H9 (cell line): Measurements from ENCODE around the gene ASTN2. TPM values are rescaled to one million over a fixed set of nuclear protein-coding genes. Genes with fewer than 3 reads are reported as not detected.

Experiments
- DNase-seq: peaks from one replicate; pipeline ENCODE4 v3.0.0-alpha.2; 2017
- H2AFZ ChIP-seq: one replicate; pipeline ENCODE4 v1.6.1; 2013; ENCODE audit warnings: mild to moderate bottlenecking, low read length, control low read depth, moderate library complexity
- H2AK5ac ChIP-seq: 2 replicates; pipeline ENCODE4 v1.6.1; 2013; ENCODE audit warnings: low read length, control low read depth, mixed read lengths; ENCODE audit not compliant: insufficient read length
- H2BK120ac ChIP-seq: one replicate; pipeline ENCODE4 v1.6.1; 2013; ENCODE audit warnings: low read depth, mild to moderate bottlenecking, low read length, control low read depth, inconsistent platforms; ENCODE audit not compliant: poor library complexity, severe bottlenecking
- H2BK12ac ChIP-seq: 2 replicates; pipeline ENCODE4 v1.6.1; 2013; ENCODE audit warnings: low read length, control low read depth, mixed read lengths, low read depth; ENCODE audit not compliant: insufficient read length
- H2BK15ac ChIP-seq: 2 replicates; pipeline ENCODE4 v1.6.1; 2013; ENCODE audit warnings: low read depth, low read length, control low read depth
- H2BK20ac ChIP-seq: one replicate; pipeline ENCODE4 v1.6.1; 2013; ENCODE audit warnings: low read depth, mild to moderate bottlenecking, low read length, control low read depth, inconsistent platforms; ENCODE audit not compliant: poor library complexity, severe bottlenecking
- H2BK5ac ChIP-seq: 2 replicates; pipeline ENCODE4 v1.6.1; 2013; ENCODE audit warnings: low read length, control low read depth, mixed read lengths; ENCODE audit not compliant: insufficient read length
- H3K14ac ChIP-seq: 2 replicates; pipeline ENCODE4 v1.6.1; 2013; ENCODE audit warnings: low read length, control low read depth; ENCODE audit not compliant: insufficient read depth
- H3K18ac ChIP-seq: 2 replicates; pipeline ENCODE4 v1.6.1; 2013; ENCODE audit warnings: low read depth, mild to moderate bottlenecking, mixed read lengths, low read length, control low read depth; ENCODE audit not compliant: insufficient read length
- H3K23ac ChIP-seq: 2 replicates; pipeline ENCODE4 v1.6.1; 2013; ENCODE audit warnings: low read length, control low read depth, mixed read lengths, low read depth; ENCODE audit not compliant: insufficient read length
- H3K23me2 ChIP-seq: 2 replicates; pipeline ENCODE4 v1.6.1; 2013; ENCODE audit warnings: low read depth, mild to moderate bottlenecking, mixed read lengths, low read length, control low read depth; ENCODE audit not compliant: insufficient read length, poor library complexity, severe bottlenecking
- H3K27ac ChIP-seq: 2 replicates; pipeline ENCODE4 v1.5.1; 2013; ENCODE audit warnings: low read length, control low read depth, mixed read lengths, low read depth; ENCODE audit not compliant: insufficient read length
- H3K27me3 ChIP-seq: 2 replicates; pipeline ENCODE4 v1.6.1; 2013; ENCODE audit warnings: low read length, control low read depth, inconsistent platforms; ENCODE audit not compliant: insufficient read depth
- H3K4ac ChIP-seq: 2 replicates; pipeline ENCODE4 v1.6.1; 2013; ENCODE audit warnings: low read depth, mild to moderate bottlenecking, control low read depth, inconsistent platforms, low read length, moderate library complexity
- H3K4me1 ChIP-seq: 2 replicates; pipeline ENCODE4 v1.6.1; 2013; ENCODE audit warnings: low read length, control low read depth, inconsistent platforms; ENCODE audit not compliant: insufficient read depth
- H3K4me2 ChIP-seq: 2 replicates; pipeline ENCODE4 v1.6.1; 2013; ENCODE audit warnings: low read length, control low read depth, mixed read lengths; ENCODE audit not compliant: insufficient read length, insufficient read depth
- H3K56ac ChIP-seq: 2 replicates; pipeline ENCODE4 v1.6.1; 2013; ENCODE audit warnings: low read depth, mild to moderate bottlenecking, mixed read lengths, low read length, control low read depth; ENCODE audit not compliant: insufficient read length
- H3K79me1 ChIP-seq: 2 replicates; pipeline ENCODE4 v1.6.1; 2013; ENCODE audit warnings: low read depth, mild to moderate bottlenecking, moderate library complexity, low read length, control low read depth, inconsistent platforms; ENCODE audit not compliant: insufficient read depth, poor library complexity, severe bottlenecking
- H3K79me2 ChIP-seq: 2 replicates; pipeline ENCODE4 v1.6.1; 2013; ENCODE audit warnings: low read length, control low read depth, inconsistent platforms; ENCODE audit not compliant: insufficient read depth
- H3K9ac ChIP-seq: 2 replicates; pipeline ENCODE4 v1.6.1; 2013; ENCODE audit warnings: low read length, control low read depth, mixed read lengths; ENCODE audit not compliant: insufficient read length; ENCODE audit errors: extremely low read depth
- H3K9me3 ChIP-seq: one replicate; pipeline ENCODE4 v1.6.1; 2013; ENCODE audit warnings: low read depth, low read length, inconsistent platforms; ENCODE audit not compliant: control insufficient read depth
- H3T11ph ChIP-seq: one replicate; pipeline ENCODE4 v1.6.1; 2013; ENCODE audit warnings: mild to moderate bottlenecking, low read length, control low read depth, inconsistent platforms
- H4K20me1 ChIP-seq: one replicate; pipeline ENCODE4 v1.6.1; 2013; ENCODE audit not compliant: control insufficient read depth, insufficient read length, insufficient read depth
- H4K5ac ChIP-seq: 2 replicates; pipeline ENCODE4 v1.6.1; 2013; ENCODE audit warnings: low read depth, mild to moderate bottlenecking, mixed read lengths, low read length, control low read depth; ENCODE audit not compliant: insufficient read length
- H4K8ac ChIP-seq: replicated peaks from 2 replicates; pipeline ENCODE4 v1.6.1; 2013; ENCODE audit warnings: low read length, control low read depth, mixed read lengths, low read depth; ENCODE audit not compliant: insufficient read length
- H4K91ac ChIP-seq: 2 replicates; pipeline ENCODE4 v1.6.1; 2013; ENCODE audit warnings: low read depth, mild to moderate bottlenecking, moderate library complexity, mixed read lengths, low read length, control low read depth; ENCODE audit not compliant: insufficient read length
- H3K27ac Mint-ChIP-seq, 3 experiments: 2 replicates in 2 of 3; 3 replicates in 1 of 3; pipeline ENCODE4 v1.8.0; 2020 to 2021; ENCODE audit warnings: mixed read lengths in 3 of 3, mild to moderate bottlenecking in 1 of 3, moderate library complexity in 1 of 3
- H3K27me3 Mint-ChIP-seq: 2 replicates; pipeline ENCODE4 v1.8.0; 2021; ENCODE audit warnings: low read depth, mild to moderate bottlenecking, moderate library complexity, mixed read lengths
- H3K36me3 Mint-ChIP-seq, 3 experiments: 2 replicates in 2 of 3; 3 replicates in 1 of 3; pipeline ENCODE4 v1.8.0; 2020 to 2021; ENCODE audit warnings: low read depth in 3 of 3, mixed read lengths in 3 of 3; ENCODE audit not compliant: insufficient read depth in 1 of 3
- H3K4me1 Mint-ChIP-seq, 2 experiments: 2 replicates each; pipeline ENCODE4 v1.8.0; 2020; ENCODE audit warnings: mixed read lengths in 2 of 2
- H3K4me3 Mint-ChIP-seq, 2 experiments: 2 replicates in 1 of 2; 3 replicates in 1 of 2; pipeline ENCODE4 v1.8.0; 2020 to 2021; ENCODE audit warnings: mild to moderate bottlenecking in 2 of 2, mixed read lengths in 2 of 2, moderate library complexity in 1 of 2
- H3K9me3 Mint-ChIP-seq, 2 experiments: 2 replicates in 1 of 2; 3 replicates in 1 of 2; pipeline ENCODE4 v1.8.0; 2020; ENCODE audit warnings: mild to moderate bottlenecking in 2 of 2, mixed read lengths in 2 of 2, moderate library complexity in 1 of 2
- CTCF ChIP-seq: fragments of 200-600 bp; sonication (generic); conservative IDR thresholded peaks from 3 replicates; pipeline ENCODE4 v1.8.0; 2021; ENCODE audit warnings: antibody characterized with exemption, mild to moderate bottlenecking
- WGBS: extraction: QIAGEN DNeasy Blood & Tissue Kit; methylation state at CpG from one replicate; pipeline ENCODE4 v1.1.7; 2013; ENCODE audit warnings: missing lambda C conversion rate, low lambda C conversion rate, mixed read lengths; ENCODE audit not compliant: insufficient read length; ENCODE audit errors: extremely low coverage; 5-methylcytosine and 5-hydroxymethylcytosine counted together
- total RNA-seq: library from RNA; stranded (reverse); gene quantifications from 2 replicates; pipeline ENCODE4 v1.2.1, GENCODE V29; 2021

Gene ASTN2
- total RNA-seq, 1 experiment from 2014 or later = 9.7 TPM

GRCh38 chr9:117451311-117451710 lies 36.5 kb upstream of the ASTN2 start:
- H3K79me1 ChIP-seq = no peaks in the 10 kb centered on the region
- no peak overlapping the region for H3K9ac ChIP-seq
- H3K27me3 Mint-ChIP-seq = peaks cover 9% of the 10 kb centered on the region
- H3K27ac ChIP-seq = no peak overlapping the region
- H4K91ac ChIP-seq = no peak overlapping the region
- H2BK12ac ChIP-seq = no peak overlapping the region
- H2BK5ac ChIP-seq = no peak overlapping the region
- no peak overlapping the region for H4K5ac ChIP-seq
- no peak overlapping the region for H3K23ac ChIP-seq
- WGBS = no CpG with 5 or more reads among the region's 2 CpGs
- H3K14ac ChIP-seq = no peak overlapping the region
- H3K18ac ChIP-seq = no peak overlapping the region
- H2BK15ac ChIP-seq = no peak overlapping the region
- peaks cover 0 to 1% of the 10 kb centered on the region in 2 experiments; a peak in 1 of 4 replicates for H3K4me1 Mint-ChIP-seq
- H4K20me1 ChIP-seq = no peaks in the 10 kb centered on the region
- no peak overlapping the region for H3K27ac Mint-ChIP-seq
- no peak overlapping the region for H4K8ac ChIP-seq
- H3K9me3 Mint-ChIP-seq = no peaks in the 10 kb centered on the region
- no peak overlapping the region for H3K4me2 ChIP-seq
- H3K23me2 ChIP-seq = no peaks in the 10 kb centered on the region
- H3K4me1 ChIP-seq = no peaks in the 10 kb centered on the region
- H3K4me3 Mint-ChIP-seq = no peak overlapping the region
- H3K4ac ChIP-seq = no peak overlapping the region
- no peak overlapping the region for H3K56ac ChIP-seq
- H3K36me3 Mint-ChIP-seq = no peaks in the 10 kb centered on the region
- H2BK20ac ChIP-seq = no peak overlapping the region
- H3K79me2 ChIP-seq = no peaks in the 10 kb centered on the region
- no peak overlapping the region for H2BK120ac ChIP-seq
- H2AFZ ChIP-seq = no peak overlapping the region
- H3K9me3 ChIP-seq = no peaks in the 10 kb centered on the region
- no peaks in the 10 kb centered on the region for H3K27me3 ChIP-seq
- H3T11ph ChIP-seq = no peak overlapping the region
- no peak for TF ChIP-seq CTCF
- no peak overlapping the region for H2AK5ac ChIP-seq
- no peak for DNase-seq
